BLaER1 (cell line): ENCODE data around the gene NFE2L2.
"Not testable (repeated sequence)": the region's sequence is repeated elsewhere in the genome, so short reads cannot be mapped to it uniquely, and the experiment has no call there.

Experiments used
- H3K27ac ChIP-seq: shearing (Covaris generic); formaldehyde crosslinking; 2 replicates; pipeline ENCODE4 v1.8.1; 2022
- H3K27me3 ChIP-seq: shearing (Covaris generic); formaldehyde crosslinking; 2 replicates; pipeline ENCODE4 v1.8.1; 2022
- H3K36me3 ChIP-seq: shearing (Covaris generic); formaldehyde crosslinking; 2 replicates; pipeline ENCODE4 v1.8.1; 2022
- H3K4me1 ChIP-seq: shearing (Covaris generic); formaldehyde crosslinking; 2 replicates; pipeline ENCODE4 v1.8.1; 2022
- H3K4me2 ChIP-seq: shearing (Covaris generic); formaldehyde crosslinking; 2 replicates; pipeline ENCODE4 v1.8.1; 2022
- H3K4me3 ChIP-seq: shearing (Covaris generic); formaldehyde crosslinking; 2 replicates; pipeline ENCODE4 v1.8.1; 2022
- H3K9ac ChIP-seq: shearing (Covaris generic); formaldehyde crosslinking; 2 replicates; pipeline ENCODE4 v1.8.1; 2022
- H3K9me3 ChIP-seq: shearing (Covaris generic); formaldehyde crosslinking; 2 replicates; pipeline ENCODE4 v1.8.1; 2022
- H4K20me1 ChIP-seq: shearing (Covaris generic); formaldehyde crosslinking; 2 replicates; pipeline ENCODE4 v1.8.1; 2022
- Cebpa-rat ChIP-seq: shearing (Covaris generic); IDR thresholded peaks from 2 replicates; pipeline ENCODE4 v1.8.1; 2022

The NFE2L2 gene

DNA sequence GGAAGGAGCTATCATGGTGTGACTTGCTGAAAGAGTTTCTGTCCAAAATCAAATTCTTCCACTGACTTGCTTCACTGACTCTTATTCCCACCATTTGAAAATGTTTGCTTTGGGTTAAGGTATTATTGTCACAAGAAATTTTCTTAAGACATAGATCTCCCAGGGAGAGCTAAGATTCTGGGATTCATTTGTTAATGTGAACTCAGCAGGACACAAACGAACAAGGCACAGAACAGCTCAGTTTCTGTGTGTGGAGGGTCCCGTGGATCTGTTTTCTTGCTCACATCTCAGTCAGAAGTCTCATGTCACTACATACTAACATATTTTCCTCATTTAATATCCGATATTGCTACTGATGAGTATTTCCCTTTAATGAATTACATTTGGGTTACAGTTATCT is 60.1 kb downstream of the NFE2L2 start:
- TF ChIP-seq Cebpa-rat, result no peak
- Histone ChIP-seq H3K4me1 (no peaks in the 10 kb centered on the region), H3K4me3 (no peak overlapping the region), H3K27ac (no peak overlapping the region), H3K36me3 (no peaks in the 10 kb centered on the region), H3K9me3 (no peaks in the 10 kb centered on the region), H3K27me3 (no peaks in the 10 kb centered on the region), H3K9ac (no peak overlapping the region), H4K20me1 (no peaks in the 10 kb centered on the region), H3K4me2 (no peak overlapping the region)

DNA sequence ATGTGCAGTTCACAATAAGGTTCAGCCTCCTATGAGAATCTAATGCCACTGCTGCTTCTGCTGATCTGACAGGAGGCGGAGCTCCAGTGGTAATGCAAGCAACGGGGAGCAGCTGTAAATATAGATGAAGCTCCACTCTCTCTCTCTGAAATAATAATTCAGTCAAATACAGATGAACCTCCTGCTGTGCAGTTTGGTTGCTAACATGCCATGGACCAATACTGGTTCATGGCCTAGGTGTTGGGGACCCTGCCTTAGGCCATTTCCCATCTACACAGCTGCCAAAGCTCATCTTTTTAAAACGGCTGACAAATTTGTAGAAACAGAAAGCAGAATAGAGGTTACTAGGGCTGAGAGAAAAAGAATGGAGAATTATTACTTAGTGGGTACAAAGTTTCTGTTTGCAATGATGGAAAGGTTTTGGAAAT is 62.6 kb downstream of the NFE2L2 start:
- H3K36me3 ChIP-seq, result no peaks in the 10 kb centered on the region
- no peaks in the 10 kb centered on the region for H3K9me3 ChIP-seq
- no peak overlapping the region for H3K9ac ChIP-seq
- no peaks in the 10 kb centered on the region for H3K27me3 ChIP-seq
- TF ChIP-seq Cebpa-rat, result no peak
- H3K4me1 ChIP-seq, result no peaks in the 10 kb centered on the region
- no peaks in the 10 kb centered on the region for H4K20me1 ChIP-seq
- no peak overlapping the region for H3K4me3 ChIP-seq
- no peak overlapping the region for H3K27ac ChIP-seq
- no peak overlapping the region for H3K4me2 ChIP-seq

DNA sequence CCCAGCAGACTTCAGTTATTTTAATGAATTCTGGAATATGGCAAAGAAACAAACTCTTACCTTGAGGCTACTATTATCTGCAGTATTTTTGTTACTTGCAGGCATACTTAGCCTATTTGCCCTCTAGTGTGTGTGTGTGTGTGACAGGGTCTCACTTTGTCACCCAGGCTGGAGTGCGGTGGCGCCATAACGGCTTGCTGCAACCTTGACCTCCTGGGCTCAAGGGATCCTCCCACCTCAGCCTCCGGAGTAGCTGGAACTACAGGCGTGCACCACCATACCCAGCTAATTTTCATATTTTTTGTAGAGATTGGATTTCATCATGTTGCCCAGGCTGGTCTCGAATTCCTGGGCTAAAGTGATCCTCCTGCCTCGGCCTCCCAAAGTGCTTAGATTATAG is 64.1 kb downstream of the NFE2L2 start:
- not testable (repeated sequence) for H3K27ac ChIP-seq, H3K4me1 ChIP-seq, H3K27me3 ChIP-seq, H3K36me3 ChIP-seq, H3K4me2 ChIP-seq, H3K9me3 ChIP-seq, H4K20me1 ChIP-seq, H3K9ac ChIP-seq, H3K4me3 ChIP-seq

DNA sequence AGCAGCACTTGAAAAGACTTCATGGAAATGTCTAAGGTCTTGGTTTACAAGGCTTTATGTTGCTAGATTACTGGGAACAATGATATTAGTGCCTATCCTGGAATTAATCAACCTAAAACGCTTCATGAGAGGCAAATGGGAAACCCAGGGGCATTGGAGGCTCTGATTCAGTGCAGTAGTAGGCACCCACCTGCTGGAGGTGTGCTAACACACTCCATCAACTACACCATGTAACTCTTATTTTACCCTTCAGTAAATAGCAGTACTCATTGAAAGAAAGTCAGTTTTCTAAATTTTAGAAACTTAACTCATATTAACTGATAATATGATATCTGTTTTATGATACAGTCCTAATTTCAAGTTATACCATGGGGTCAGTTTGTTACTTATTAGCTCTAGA is 69.3 kb downstream of the NFE2L2 start:
- Histone ChIP-seq H3K9ac (no peak overlapping the region), H3K36me3 (no peaks in the 10 kb centered on the region), H3K9me3 (no peaks in the 10 kb centered on the region), H3K27ac (no peak overlapping the region), H3K4me2 (no peak overlapping the region), H3K4me1 (no peaks in the 10 kb centered on the region), H3K4me3 (no peak overlapping the region), H3K27me3 (no peaks in the 10 kb centered on the region), H4K20me1 (no peaks in the 10 kb centered on the region)
- TF ChIP-seq Cebpa-rat, result no peak

DNA sequence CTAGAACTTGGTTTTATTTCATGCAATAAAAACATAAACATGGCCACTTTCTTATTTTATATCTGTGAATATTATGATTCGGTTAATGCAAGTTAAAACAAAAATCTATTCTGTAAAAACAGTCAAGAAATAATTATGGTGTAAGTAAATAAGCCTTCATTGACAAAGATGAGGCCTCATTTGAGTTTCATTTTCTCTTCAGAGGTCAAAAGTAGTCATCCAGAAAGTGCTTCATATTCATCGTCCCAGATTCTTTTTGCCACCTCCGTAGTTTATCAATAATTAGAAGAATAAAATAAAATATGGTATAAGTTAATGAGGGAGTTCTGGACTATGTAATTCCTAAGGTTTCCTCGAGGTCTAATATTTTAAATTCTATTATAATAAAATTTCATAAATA is 71.3 kb downstream of the NFE2L2 start:
- H3K27me3 ChIP-seq, result no peaks in the 10 kb centered on the region
- no peaks in the 10 kb centered on the region for H3K36me3 ChIP-seq
- no peak overlapping the region for H3K4me3 ChIP-seq
- H3K4me1 ChIP-seq, result no peaks in the 10 kb centered on the region
- no peak overlapping the region for H3K9ac ChIP-seq
- TF ChIP-seq Cebpa-rat, result no peak
- no peak overlapping the region for H3K27ac ChIP-seq
- H3K9me3 ChIP-seq, result no peaks in the 10 kb centered on the region
- no peaks in the 10 kb centered on the region for H4K20me1 ChIP-seq
- no peak overlapping the region for H3K4me2 ChIP-seq

DNA sequence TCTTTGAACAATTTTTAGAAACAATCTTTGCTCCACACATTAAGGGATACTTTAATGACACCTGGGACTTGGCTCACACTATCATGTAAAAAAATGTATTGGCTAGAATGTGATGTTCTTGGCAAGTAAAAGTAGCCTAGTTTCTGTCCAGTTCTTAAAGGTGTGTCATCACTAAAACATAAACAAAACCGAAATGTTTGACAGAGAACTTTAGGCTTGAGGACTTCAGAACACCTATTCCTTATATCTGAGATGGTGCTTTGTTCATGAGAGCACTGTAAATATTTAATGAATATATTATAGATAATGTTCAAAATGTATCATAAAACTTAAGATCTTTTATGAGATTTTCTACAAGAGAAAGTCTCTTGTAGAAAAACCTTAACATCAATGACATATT is 71.7 kb downstream of the NFE2L2 start:
- Histone ChIP-seq H3K27me3 (no peaks in the 10 kb centered on the region), H3K36me3 (no peaks in the 10 kb centered on the region), H3K4me2 (no peak overlapping the region), H3K4me3 (no peak overlapping the region), H3K9me3 (no peaks in the 10 kb centered on the region), H3K27ac (no peak overlapping the region), H3K9ac (no peak overlapping the region), H4K20me1 (no peaks in the 10 kb centered on the region), H3K4me1 (no peaks in the 10 kb centered on the region)
- TF ChIP-seq Cebpa-rat, result no peak

DNA sequence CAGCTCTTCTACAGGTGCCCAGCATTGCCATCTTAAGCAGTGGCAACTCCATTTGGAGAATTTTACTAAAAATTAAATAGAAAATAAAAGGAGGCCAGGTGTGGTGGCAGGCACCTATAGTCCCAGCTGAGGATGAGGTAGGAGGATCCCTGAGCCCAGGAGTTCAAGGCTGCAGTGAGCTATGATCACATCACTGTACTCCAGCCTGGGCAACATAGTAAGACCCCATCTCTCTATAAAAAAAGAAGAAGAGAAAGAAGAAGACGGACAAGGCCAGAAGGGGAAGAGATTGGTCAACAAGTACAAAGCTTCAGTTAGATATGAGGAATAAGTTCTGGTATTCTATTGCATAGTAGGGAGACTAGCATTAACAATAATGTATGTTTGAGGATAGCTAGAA is 73.6 kb downstream of the NFE2L2 start:
- H3K4me3 ChIP-seq, result no peak overlapping the region
- H3K9ac ChIP-seq, result no peak overlapping the region
- no peak overlapping the region for H3K4me2 ChIP-seq
- H4K20me1 ChIP-seq, result no peaks in the 10 kb centered on the region
- no peaks in the 10 kb centered on the region for H3K4me1 ChIP-seq
- no peaks in the 10 kb centered on the region for H3K9me3 ChIP-seq
- no peak overlapping the region for H3K27ac ChIP-seq
- H3K27me3 ChIP-seq, result no peaks in the 10 kb centered on the region
- H3K36me3 ChIP-seq, result no peaks in the 10 kb centered on the region
- no peak for TF ChIP-seq Cebpa-rat

DNA sequence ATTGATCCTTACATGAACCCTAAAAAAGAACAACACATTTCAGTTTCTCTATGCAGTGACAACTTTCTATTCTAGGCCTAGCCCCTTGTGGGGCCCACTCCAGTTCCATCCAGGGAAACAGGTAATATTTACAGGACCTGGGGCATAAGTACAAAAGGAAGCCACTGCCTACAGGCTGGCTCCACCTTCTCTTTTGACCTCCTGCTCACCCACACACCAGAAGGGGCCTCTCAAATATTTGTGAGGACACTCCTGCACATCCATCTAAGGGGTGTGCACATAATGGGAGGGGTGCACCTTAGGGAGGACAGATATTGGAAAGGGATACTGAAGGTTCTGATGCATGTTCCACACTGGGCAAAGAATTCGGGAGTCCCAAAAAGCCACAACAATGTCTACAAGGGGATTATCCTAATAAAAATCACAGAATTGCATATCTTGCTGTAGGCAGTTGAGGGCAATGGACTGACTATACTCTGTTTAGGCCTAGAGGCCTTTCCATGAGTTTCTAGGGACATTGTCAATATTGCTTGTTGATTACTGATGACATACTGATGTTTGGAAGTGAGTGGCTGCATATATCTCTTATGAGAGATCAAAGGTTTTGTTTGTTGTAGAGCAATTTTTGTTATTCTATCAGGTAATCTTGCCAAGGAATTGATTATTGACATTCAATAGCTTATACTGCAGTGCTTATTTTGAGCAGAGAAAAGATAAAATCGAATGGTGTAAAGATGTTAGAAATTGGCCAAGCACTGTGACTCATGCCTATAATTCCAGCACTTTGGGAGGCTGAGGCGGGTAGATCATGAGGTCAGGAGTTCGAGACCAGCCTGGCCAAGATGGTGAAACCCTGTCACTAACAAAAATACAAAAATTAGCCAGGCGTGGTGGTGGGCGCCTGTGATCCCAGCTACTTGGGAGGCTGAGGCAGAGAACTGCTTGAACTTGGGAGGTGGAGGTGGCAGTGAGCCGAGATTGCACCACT is 75.8 kb downstream of the NFE2L2 start:
- no peaks in the 10 kb centered on the region for H3K36me3 ChIP-seq
- no peak overlapping the region for H3K4me3 ChIP-seq
- TF ChIP-seq Cebpa-rat, result no peak
- no peak overlapping the region for H3K27ac ChIP-seq
- H3K9me3 ChIP-seq, result no peaks in the 10 kb centered on the region
- no peaks in the 10 kb centered on the region for H3K4me1 ChIP-seq
- H3K4me2 ChIP-seq, result no peak overlapping the region
- H4K20me1 ChIP-seq, result no peaks in the 10 kb centered on the region
- H3K9ac ChIP-seq, result no peak overlapping the region
- no peaks in the 10 kb centered on the region for H3K27me3 ChIP-seq

DNA sequence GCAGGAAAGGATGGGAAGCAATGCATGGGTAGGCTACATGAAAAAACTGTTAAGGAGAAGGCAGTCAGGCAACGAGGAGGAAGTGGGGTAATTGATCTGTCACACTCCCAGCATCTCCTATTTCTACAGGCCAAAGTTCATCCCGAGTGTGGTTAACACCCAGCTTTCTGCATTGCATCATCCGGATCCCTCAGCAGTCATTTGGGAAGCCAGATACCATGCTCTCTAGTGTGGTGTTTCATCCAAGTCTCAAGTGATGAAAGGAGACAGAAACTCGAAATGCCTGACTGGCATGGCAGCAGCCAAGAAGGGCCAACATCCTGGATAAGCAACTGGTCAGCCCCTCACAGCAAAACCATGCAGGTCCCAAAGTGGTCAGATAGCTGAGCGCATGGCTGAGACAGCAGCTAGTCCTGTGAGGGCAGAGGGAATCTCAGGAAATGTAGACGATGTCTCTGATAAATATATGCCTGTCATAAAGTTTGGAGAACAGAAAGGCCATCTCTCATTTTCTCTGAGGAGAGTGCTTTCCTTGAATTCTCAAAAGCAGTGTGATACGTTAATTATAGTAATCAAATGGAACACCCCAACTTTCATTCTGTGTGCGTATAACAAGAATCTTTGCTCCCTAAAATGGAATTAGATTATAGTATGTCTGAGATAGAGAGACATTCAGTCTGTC is 76.8 kb downstream of the NFE2L2 start:
- TF ChIP-seq Cebpa-rat, result no peak
- no peak overlapping the region for H3K9ac ChIP-seq
- no peak overlapping the region for H3K27ac ChIP-seq
- no peaks in the 10 kb centered on the region for H3K9me3 ChIP-seq
- no peak overlapping the region for H3K4me2 ChIP-seq
- no peaks in the 10 kb centered on the region for H3K27me3 ChIP-seq
- no peaks in the 10 kb centered on the region for H3K36me3 ChIP-seq
- H4K20me1 ChIP-seq, result no peaks in the 10 kb centered on the region
- no peaks in the 10 kb centered on the region for H3K4me1 ChIP-seq
- no peak overlapping the region for H3K4me3 ChIP-seq

DNA sequence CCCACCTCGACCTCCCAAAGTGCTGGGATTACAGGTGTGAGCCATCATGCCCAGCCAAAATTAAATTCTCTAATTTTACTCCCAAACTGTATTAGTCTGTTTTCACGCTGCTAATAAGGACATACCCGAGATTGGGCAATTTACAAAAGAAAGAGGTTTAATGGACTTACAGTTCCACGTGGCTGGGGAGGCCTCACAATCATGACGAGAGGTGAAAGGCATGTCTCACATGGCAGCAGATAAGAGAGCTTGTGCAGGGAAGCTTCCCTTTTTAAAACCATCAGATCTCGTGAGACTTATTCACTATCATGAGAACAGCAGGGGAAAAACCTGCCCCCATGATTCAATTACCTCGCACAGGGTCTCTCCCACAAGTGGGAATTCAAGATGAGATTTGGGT is 78.5 kb downstream of the NFE2L2 start:
- not testable (repeated sequence) for H3K9ac ChIP-seq, H3K9me3 ChIP-seq, H3K4me1 ChIP-seq, H3K27me3 ChIP-seq, H3K4me2 ChIP-seq, H4K20me1 ChIP-seq, H3K27ac ChIP-seq, H3K4me3 ChIP-seq, H3K36me3 ChIP-seq
